Jurkat, Clone E6-1 (cell line): Measurements from ENCODE around the gene ZNHIT3.

Experiments used
- DNase-seq: peaks from one replicate; pipeline ENCODE4 v3.0.0-alpha.2; 2011; ENCODE audit warnings: low read depth, low spot score
- H3K4me3 ChIP-seq: 2 replicates; pipeline ENCODE4 v1.5.1; 2011; ENCODE audit warnings: mild to moderate bottlenecking, low read length, control low read depth, moderate library complexity

The ZNHIT3 gene

GRCh38 chr17:36540696-36541095 lies 54.2 kb downstream of the ZNHIT3 start:
- no peak overlapping the region for H3K4me3 ChIP-seq
- DNase-seq: no peak

GRCh38 chr17:36542755-36543154 lies 56.3 kb downstream of the ZNHIT3 start:
- no peak overlapping the region for H3K4me3 ChIP-seq
- DNase-seq: no peak

- H3K4me3 ChIP-seq: peak overlapping the region; percentile 97
- DNase-seq: no peak
These were observed 57.5 kb downstream of the ZNHIT3 start for GRCh38 chr17:36544044-36544306.

GRCh38 chr17:36544307-36545076 lies 58.0 kb downstream of the ZNHIT3 start, which contains the start of gene GGNBP2:
Gene GGNBP2, plus strand, starts transcription at chr17:36544919. Its CDS starts 806 bp downstream, at chr17:36545725.
- H3K4me3 ChIP-seq: peak within 1 kb of the TSS; percentile 97

GRCh38 chr17:36545077-36545464 lies 58.6 kb downstream of the ZNHIT3 start:
- peak overlapping the region; percentile 97 for H3K4me3 ChIP-seq
- DNase-seq: no peak

More at GRCh38 chr17:36544307-36545076, 58.0 kb downstream of the ZNHIT3 start, which contains the start of gene GGNBP2:
- DNase-seq: peak; percentile 88
